HG03354 (cell line): Measurements from ENCODE around the gene CDK2.
"Not testable (repeated sequence)": the region's sequence is repeated elsewhere in the genome, so short reads cannot be mapped to it uniquely, and the experiment has no call there.

Source experiments
- ATAC-seq: cut with Tn5 transposase; IDR thresholded peaks from one replicate; pipeline ENCODE4 v1.9.1; 2021; ENCODE audit warnings: mild to moderate bottlenecking; ENCODE audit not compliant: unreplicated experiment, poor library complexity, severe bottlenecking

Gene CDK2

DNA sequence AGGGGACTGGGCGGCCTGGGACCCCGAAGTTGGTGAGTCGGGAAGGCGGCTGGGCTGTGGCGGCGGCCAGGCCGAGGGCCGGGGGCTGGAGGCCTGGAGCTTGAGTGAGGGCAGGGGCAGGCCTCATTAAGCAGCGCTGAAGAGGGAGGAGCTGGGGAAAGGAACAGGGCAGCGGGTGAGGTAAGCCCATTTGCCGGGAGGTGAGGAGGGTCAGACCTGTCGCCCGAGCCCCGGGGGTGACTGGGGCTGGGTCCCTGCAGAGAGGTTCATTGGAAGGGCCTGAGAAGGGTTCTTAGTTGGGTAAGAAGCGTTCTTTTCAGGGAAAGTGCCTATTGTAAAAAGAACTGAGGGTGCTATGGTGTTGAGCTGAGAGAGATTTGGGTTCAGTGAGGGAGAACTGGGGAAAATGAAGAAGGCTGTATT lies 7.7 kb downstream of the CDK2 start:
- ATAC-seq, result peak; percentile 29

DNA sequence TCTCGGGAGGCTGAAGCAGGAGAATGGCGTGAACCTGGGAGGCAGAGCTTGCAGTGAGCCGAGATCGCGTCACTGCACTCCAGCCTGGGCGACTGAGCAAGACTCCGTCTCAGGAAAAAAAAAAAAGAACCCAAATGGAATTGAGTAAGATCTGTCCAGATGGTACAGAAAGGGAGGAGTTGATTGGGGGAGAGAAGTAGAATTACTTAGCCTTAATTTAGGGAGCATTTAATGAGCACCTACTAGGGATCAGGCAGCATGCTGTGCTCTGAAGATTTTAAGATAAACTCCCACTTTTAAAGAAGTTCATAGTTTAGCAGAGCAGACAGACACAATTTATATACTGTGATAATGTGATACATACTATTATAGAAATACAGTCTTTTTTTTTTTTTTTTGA lies 11.8 kb downstream of the CDK2 start:
- no peak for ATAC-seq

DNA sequence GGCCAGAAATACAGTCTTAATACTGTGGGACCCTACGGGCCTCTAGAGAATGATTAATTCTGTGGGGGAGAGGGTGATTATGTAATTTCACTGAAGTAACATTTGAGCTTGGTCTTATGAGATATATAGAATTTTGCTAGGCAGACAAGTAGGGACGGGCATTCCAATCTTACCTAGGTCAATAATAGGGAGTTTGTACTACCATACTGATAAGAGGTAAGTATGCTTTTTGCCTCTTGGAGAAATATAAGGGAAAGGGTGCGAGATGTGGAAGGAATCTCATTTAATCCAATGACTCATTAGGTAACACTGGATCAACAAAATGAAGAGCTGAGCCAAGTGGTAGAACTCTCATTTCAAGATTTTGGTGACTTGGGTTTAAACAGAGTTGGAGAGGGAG lies 12.4 kb downstream of the CDK2 start:
- no peak for ATAC-seq

DNA sequence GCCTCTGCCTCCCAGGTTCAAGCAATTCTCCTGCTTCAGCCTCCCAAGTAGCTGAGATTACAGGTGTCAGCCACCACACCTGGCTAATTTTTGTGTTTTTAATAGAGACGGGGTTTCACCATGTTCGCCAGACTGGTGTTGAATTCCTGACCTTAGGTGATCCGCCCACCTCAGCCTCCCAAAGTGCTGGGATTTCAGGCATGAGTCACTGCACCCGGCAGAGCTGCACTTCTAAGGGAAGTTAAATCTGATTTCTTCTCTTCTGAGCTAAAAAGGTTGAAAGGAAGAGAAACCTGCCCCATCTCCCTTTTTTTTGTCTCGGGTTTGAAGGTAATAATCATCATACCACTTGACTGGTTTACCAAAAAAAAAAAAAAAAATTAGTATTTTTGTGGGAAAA lies 15.3 kb downstream of the CDK2 start:
- not testable (repeated sequence) for ATAC-seq

DNA sequence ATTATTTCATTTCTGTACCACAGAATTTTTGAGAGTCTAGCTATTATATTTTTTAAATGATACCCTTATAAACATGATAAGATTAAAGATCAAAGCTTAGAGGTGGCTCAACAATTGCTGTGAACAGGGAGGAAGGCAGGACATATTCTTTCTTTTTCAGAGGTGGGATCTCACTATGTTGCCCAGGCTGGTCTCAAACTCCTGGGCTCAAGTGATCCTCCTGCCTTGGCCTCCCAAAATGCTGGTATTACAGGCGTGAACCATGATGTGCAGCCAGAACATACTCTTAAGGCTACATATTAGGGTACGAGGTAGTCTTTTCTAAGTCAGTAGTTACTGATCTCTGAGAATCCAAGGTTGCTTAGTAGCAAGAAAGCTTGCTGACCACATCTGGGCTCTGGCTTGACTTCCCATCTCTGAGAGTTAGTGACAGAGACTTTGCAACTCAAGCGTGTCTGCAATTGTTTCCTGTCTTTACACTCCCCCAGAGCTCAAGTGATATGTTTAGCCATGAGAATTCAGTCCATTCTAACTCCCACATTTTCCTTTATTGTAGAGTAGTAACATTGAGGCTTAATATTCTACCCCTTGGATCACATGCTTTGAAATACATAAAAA lies 15.8 kb downstream of the CDK2 start:
- ATAC-seq, result peak; percentile 94

DNA sequence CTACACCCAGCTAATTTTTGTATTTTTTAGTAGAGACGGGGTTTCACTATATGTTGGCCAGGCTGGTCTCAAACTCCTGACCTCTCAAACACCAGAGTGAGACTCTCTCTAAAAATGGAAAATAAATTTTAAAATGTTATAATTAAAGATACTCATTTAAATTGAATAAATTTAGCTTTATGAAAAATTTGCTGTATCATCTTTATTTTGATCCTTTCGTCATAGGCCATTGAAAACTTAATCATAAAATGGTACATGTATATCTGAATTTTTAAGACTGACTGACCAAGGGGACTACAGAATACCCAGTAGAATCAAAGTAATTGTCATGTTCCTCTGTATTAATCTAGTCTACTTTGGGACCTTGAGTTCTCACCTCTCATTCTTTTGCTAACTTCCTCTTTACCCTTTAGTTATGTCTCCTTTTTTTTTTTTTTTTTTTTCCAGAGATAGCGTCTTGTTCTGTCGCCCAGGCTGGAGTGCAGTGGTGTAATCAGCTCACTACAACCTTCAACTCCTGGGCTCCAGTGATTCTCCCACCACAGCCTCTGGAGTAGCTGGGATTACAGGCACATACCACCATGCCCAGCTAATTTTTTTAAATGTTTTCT lies 16.7 kb downstream of the CDK2 start:
- no peak for ATAC-seq

DNA sequence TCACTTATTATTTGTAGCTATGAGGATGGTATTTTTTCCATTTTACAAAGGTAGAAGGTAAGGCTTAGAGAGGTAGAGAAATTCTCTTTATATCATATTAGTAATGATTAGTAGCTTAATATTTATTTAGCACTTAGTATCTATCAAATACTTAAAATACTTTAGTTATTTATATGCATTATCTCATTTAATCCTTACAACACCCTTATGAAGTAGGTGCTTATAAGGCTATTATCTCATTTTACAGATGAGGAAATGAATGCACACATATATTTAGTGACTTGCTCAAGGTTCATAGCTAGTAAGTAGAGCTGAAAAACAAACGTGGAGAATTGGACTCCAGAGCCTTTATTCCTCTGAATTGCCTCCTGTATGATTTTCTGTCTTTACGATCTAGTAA lies 18.2 kb downstream of the CDK2 start:
- ATAC-seq, result no peak

DNA sequence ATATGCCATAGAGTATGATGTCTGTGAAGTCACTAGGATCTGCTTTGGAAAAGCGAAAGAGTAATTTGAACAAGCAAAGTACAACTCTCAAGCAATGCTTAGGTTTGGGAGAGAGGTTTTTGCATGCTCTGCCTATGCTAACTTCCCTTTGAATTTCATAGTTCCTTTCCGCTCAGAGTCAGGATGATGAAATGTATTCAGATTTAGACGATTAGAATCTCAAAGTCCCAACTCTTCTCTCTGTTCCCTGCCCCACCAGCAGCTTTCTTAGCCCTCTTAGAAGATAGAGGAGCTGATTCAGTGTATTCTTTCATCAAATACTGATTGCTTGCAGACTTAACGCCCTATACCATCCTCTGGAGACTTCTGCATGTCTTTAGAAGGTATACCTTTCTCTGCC lies 18.7 kb downstream of the CDK2 start:
- ATAC-seq, result no peak

DNA sequence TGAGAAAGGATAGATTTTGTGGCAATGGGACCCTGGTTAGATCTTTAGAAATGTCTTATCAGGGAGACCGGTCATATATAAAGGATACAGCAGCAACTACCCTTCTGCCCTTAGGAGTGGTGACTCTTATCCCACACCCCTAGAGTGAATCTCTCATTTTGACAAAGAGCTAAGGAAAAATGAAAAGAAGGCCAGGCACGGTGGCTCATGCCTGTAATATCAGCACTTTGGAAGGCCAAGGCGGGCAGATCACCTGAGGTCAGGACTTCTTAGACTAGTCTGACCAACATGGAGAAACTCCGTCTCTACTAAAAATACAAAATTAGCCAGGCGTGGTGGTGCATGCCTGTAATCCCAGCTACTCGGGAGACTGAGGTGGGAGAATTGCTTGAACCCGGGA lies 19.3 kb downstream of the CDK2 start:
- not testable (repeated sequence) for ATAC-seq

DNA sequence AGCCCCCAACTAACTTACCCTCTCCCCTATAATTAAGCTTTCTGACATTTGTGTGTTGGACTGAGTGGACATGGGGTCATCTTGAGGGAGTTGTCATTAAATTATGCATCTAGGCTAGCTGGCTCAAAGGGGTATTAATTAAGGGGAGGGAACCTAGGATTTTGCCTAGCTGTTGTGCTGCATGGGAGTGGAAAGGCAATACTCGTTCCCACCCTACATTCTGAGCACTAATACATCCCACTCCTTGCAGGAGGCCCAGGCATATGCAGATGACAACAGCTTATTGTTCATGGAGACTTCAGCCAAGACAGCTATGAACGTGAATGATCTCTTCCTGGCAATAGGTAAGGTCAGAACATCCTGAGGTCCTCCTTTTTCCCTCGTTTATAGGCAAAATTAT lies 24.5 kb downstream of the CDK2 start:
- ATAC-seq, result no peak

DNA sequence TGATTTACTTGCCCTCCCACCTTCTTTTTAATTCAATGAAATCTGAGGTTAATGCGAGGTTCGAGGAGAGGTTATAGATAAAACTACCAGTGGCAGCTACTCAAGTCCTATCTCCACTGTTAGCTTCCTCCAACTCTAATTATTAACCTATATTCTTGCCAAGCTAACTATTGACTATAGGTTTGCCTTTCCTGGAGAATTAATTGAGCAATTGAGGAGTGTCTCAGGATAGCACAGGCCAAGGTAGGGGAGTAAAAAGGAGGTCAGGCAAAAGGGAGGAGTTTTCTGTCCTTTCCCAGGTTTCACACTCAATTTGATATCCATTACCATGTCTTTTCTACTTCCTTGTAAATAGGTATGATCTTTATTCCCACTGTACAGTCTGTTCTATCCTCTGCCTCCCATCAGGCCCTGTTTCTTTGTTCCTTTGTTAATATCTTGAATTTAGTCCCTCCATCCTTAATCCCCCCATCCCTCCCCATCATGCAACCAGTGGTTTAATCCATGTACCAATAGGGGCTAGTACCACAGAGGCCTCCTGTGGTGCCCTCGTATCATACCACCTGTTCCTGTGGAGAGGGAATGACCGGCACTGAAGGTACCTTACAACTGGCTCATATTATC lies 26.7 kb downstream of the CDK2 start:
- no peak for ATAC-seq

DNA sequence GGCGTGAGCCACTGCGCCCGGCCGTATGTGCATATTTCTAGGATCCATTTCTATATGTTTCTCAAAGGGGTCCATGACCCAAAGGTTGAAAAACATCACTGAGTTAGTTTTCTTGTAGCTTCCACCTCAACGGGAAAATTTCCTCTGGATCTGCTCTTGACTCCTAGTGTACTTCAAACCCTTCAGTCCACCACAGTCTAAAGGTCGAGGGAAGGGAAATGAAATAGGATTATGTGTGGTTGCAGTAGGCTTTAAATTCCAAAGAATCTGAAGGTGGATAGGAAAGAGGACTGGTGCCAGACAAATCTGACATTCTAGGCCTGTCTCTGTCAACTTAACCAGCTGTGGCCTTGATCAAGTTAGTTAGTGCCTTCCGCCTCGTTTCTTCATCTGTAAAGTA lies 28.7 kb downstream of the CDK2 start:
- no peak for ATAC-seq

DNA sequence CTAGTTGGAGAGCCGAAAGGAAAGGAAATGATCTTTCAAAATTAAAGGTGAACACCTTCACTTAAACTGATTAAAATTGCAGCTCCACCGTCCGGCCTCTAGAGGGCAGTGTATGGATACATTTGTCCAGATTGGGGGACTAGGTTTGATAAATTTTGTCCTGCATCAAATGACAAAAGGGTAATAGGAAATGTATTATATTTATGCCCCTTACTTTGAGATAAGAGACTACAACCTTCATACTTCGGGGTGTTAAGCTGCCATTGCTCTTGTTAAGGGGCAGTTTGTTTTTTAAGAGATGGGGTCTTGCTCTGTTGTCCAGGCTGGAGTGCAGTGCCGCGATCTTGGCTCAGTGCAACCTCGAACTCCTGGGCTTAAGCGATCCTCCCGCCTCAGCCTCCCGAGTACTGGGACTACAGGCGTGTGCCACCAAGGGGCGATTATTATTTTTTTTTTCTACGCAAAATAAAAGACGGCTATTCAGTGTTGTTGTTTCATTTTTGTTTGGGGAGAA lies 29.6 kb downstream of the CDK2 start:
- ATAC-seq, result no peak

DNA sequence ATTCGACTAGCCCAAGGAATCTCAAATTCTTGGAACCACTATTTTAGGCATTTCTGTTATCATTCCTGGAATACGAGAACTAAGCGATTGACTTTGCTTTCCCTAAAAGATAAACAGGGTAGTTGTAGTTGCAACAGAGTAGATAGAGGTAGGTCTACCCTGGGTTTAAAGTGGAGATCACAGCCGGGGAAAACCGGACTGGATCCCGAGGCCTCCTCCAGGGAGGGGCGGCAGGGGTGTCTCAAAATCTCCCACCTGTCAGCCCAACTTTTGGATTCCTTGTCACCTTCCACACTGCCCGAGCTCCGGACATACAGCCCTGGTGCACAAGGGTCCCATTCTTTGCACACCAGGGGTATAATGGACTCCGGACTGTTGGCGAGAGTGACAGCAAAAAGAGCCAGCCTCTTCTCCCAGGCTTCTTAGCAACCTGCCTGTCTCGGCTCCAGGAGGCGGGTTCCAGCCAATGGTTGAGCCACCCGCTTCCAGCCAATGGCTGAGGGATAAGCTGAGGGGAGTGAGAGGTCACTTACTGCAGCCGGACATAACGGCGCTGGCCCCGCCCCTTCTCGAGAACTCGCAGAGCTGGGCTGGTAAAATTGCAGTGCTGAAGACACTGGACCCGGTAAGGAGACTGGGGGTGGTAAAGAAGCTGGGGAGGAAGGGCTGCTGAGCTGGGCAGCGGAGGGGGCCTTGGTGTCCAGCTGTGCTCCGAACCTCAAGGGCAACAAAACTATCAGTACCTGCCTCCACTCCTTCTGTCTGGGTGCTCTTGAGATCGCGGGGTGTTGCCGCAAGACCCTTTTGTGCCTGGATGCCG lies 30.3 kb downstream of the CDK2 start, which contains the start of gene SUOX:
TSS of gene SUOX (plus strand) at position 562 of the 820 bp plus-strand sequence. CDS start 4,946 bp downstream, outside the sequence.
- peak; percentile 99 for ATAC-seq

DNA sequence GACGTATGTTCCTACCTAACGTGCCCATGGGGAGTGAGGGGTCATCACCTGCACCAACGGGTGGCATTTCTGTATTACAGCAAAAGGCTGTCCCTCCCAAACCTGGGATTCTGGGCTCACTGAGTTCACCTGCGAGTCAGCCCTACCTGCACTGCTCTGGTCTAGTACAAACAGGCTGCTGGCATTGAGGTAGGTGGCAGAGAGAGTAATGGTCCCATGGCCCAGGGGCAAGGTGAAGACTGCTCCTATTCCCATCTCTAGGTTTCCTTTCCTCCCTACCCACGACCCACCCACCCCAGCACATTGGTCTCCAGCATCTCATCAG lies 30.9 kb downstream of the CDK2 start:
- peak; percentile 7 for ATAC-seq

DNA sequence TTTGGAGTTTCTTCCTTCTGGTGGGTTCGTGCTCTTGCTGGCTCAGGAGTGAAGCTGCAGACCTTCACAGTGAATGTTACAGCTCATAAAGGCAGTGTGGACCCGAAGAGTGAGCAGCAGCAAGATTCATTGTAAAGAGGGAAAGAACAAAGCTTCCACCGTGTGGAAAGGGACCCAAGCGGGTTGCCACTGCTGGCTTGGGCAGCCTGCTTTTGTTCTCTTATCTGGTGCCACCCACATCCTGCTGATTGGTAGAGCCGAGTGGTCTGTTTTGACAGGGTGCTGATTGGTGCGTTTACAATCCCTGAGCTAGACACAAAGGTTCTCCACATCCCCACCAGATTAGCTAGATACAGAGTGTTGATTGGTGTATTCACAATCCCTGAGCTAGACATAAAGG lies 32.9 kb downstream of the CDK2 start:
- not testable (repeated sequence) for ATAC-seq

DNA sequence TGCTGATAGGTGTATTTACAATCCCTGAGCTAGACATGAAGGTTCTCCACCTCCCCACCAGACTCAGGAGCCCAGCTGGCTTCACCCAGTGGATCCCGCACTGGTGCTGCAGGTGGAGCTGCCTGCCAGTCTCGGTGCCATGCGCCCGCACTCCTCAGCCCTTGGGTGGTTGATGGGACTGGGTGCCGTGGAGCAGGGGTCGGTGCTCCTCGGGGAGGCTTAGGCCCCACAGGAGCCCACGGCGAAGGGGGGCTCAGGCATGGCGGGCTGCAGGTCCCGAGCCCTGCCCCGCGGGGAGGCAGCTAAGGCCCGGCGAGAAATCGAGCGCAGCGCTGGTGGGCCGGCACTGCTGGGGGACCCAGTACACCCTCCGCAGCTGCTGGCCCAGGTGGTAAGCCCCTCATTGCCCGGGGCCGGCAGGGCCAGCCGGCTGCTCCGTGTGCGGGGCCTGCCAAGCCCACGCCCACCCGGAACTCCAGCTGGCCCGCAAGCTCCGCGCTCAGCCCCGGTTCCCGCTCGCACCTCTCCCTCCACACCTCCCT lies 33.4 kb downstream of the CDK2 start:
- ATAC-seq, result not testable (repeated sequence)

DNA sequence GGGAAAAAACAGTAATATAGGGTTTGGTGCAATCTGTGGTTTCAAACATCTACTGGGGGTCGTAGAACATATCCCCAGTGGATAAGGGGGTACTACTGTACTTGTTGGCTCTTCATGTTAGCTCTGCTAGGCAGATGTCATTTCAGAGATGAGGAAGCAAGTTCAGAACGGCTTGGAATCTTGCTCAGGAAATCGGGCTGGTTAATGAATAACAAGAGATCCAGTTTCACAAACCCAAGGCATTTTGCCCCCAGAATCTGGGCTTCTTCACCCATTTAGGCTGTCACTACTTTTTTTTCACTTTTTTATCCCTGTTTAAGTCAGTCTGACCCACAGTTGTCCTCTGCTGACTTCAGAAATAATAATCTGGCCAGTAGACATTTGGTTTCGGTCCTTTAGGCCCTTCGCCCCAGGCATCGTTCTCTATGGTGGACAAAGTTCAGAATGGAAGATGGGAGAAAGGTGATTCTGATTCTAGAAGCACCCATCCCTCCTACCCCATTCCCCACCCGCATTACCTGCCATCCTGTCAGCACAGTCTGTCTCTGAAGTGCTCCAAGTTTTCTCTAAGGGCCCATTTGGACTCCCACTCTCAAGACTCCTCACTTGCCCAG lies 35.0 kb downstream of the CDK2 start:
- no peak for ATAC-seq

DNA sequence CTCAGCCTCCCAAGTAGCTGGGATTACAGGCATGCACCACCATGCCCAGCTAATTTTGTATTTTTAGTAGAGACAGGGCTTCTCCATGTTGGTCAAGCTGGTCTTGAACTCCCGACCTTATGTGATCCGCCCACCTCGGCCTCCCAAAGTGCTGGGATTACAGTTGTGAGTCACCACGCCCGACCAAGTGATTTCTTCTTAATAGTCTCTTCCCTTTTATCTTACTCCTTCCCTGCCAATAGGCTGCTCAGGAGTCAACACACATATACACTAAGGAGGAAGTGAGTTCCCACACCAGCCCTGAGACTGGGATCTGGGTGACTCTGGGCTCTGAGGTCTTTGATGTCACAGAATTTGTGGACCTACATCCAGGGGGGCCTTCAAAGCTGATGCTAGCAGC lies 36.7 kb downstream of the CDK2 start:
- not testable (repeated sequence) for ATAC-seq

DNA sequence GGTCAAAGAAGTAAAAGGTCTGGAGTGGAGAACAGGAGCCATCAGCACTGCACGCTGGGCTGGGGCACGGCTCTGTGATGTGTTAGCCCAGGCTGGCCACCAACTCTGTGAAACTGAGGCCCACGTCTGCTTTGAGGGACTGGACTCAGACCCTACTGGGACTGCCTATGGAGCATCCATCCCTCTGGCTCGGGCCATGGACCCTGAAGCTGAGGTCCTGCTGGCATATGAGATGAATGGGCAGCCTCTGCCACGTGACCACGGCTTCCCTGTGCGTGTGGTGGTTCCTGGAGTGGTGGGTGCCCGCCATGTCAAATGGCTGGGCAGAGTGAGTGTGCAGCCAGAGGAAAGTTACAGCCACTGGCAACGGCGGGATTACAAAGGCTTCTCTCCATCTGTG lies 37.6 kb downstream of the CDK2 start:
- no peak for ATAC-seq
